SK-N-MC (cell line): Measurements from ENCODE around the gene TCERG1L.
"Not testable (repeated sequence)": the region's sequence is repeated elsewhere in the genome, so short reads cannot be mapped to it uniquely, and the experiment has no call there.

Experiments
- DNase-seq: peaks from one replicate; pipeline ENCODE4 v3.0.0-alpha.2; 2011; ENCODE audit warnings: low read depth, low spot score
- H3K27ac ChIP-seq: fragments of 200-600 bp; sonication (generic); 2 replicates; pipeline ENCODE4 v1.5.1; 2016; ENCODE audit warnings: mixed run types
- H3K36me3 ChIP-seq: fragments of 200-600 bp; sonication (generic); 2 replicates; pipeline ENCODE4 v1.6.1; 2017; ENCODE audit warnings: antibody characterized with exemption, low read length, mixed read lengths; ENCODE audit not compliant: insufficient read depth
- H3K4me3 ChIP-seq: fragments of 200-600 bp; sonication (generic); 2 replicates; pipeline ENCODE4 v1.5.1; 2016
- H3K9ac ChIP-seq: fragments of 200-600 bp; sonication (generic); 2 replicates; pipeline ENCODE4 v1.8.0; 2017; ENCODE audit warnings: mixed run types, mixed read lengths; ENCODE audit not compliant: insufficient read length
- H3K9me3 ChIP-seq: fragments of 200-600 bp; sonication (generic); 2 replicates; pipeline ENCODE4 v1.6.1; 2017; ENCODE audit warnings: low read depth, mild to moderate bottlenecking, antibody characterized with exemption, low read length, moderate library complexity, mixed read lengths
- EZH2 ChIP-seq: fragments of 200-600 bp; sonication (generic); IDR thresholded peaks from one replicate; pipeline ENCODE4 v1.6.1; 2017; ENCODE audit warnings: antibody characterized with exemption
- FOXP2 ChIP-seq: optimal IDR thresholded peaks from 2 replicates; pipeline ENCODE3; 2011; ENCODE audit warnings: mild to moderate bottlenecking, moderate library complexity; ENCODE audit not compliant: insufficient read depth; ENCODE audit errors: extremely low read length, control extremely low read depth
- POLR2AphosphoS5 ChIP-seq: IDR thresholded peaks from 2 replicates; pipeline ENCODE4 v1.6.1; 2012; ENCODE audit warnings: mild to moderate bottlenecking, low read depth, low read length, borderline replicate concordance

The TCERG1L gene

GRCh38 chr10:131243076-131243475 lies 68.4 kb downstream of the TCERG1L start:
- Histone ChIP-seq H3K4me3 (no peak overlapping the region), H3K27ac (no peak overlapping the region), H3K9ac (no peak overlapping the region), H3K36me3 (no peaks in the 10 kb centered on the region), H3K9me3 (no peaks in the 10 kb centered on the region)
- no peak for TF ChIP-seq POLR2AphosphoS5
- no peak for TF ChIP-seq EZH2
- TF ChIP-seq FOXP2: no peak
- DNase-seq: no peak

GRCh38 chr10:131242007-131242406 lies 69.5 kb downstream of the TCERG1L start:
- H3K27ac ChIP-seq: no peak overlapping the region
- no peak for TF ChIP-seq EZH2
- TF ChIP-seq FOXP2: no peak
- no peak for TF ChIP-seq POLR2AphosphoS5
- no peaks in the 10 kb centered on the region for H3K36me3 ChIP-seq
- H3K9ac ChIP-seq: no peak overlapping the region
- H3K9me3 ChIP-seq: no peaks in the 10 kb centered on the region
- H3K4me3 ChIP-seq: no peak overlapping the region
- no peak for DNase-seq

- DNase-seq: no peak
- Histone ChIP-seq H3K9me3 (no peaks in the 10 kb centered on the region), H3K4me3 (no peak overlapping the region), H3K27ac (no peak overlapping the region), H3K9ac (no peak overlapping the region), H3K36me3 (no peaks in the 10 kb centered on the region)
- TF ChIP-seq FOXP2 (no peak), POLR2AphosphoS5 (no peak), EZH2 (no peak)
These were observed 70.8 kb downstream of the TCERG1L start for GRCh38 chr10:131240691-131241090.

GRCh38 chr10:131239926-131240325 lies 71.6 kb downstream of the TCERG1L start:
- Histone ChIP-seq H3K9me3 (no peaks in the 10 kb centered on the region), H3K36me3 (no peaks in the 10 kb centered on the region), H3K4me3 (no peak overlapping the region), H3K9ac (no peak overlapping the region), H3K27ac (no peak overlapping the region)
- DNase-seq: no peak
- no peak for TF ChIP-seq EZH2
- no peak for TF ChIP-seq FOXP2

- no peak overlapping the region for H3K9ac ChIP-seq
- DNase-seq: no peak
- no peak overlapping the region for H3K27ac ChIP-seq
- TF ChIP-seq EZH2 (no peak), FOXP2 (no peak), POLR2AphosphoS5 (no peak)
- no peaks in the 10 kb centered on the region for H3K36me3 ChIP-seq
- H3K4me3 ChIP-seq: no peak overlapping the region
- no peaks in the 10 kb centered on the region for H3K9me3 ChIP-seq
These were observed 72.1 kb downstream of the TCERG1L start for GRCh38 chr10:131239450-131239849.

GRCh38 chr10:131238669-131239280 lies 72.7 kb downstream of the TCERG1L start:
- TF ChIP-seq POLR2AphosphoS5: no peak
- no peak for TF ChIP-seq EZH2
- TF ChIP-seq FOXP2: no peak
- no peak for DNase-seq
- Histone ChIP-seq H3K36me3 (no peaks in the 10 kb centered on the region), H3K9me3 (no peaks in the 10 kb centered on the region), H3K4me3 (no peak overlapping the region), H3K9ac (no peak overlapping the region), H3K27ac (no peak overlapping the region)

GRCh38 chr10:131237991-131238651 lies 73.4 kb downstream of the TCERG1L start:
- TF ChIP-seq EZH2 (no peak), FOXP2 (no peak), POLR2AphosphoS5 (no peak)
- no peak overlapping the region for H3K9ac ChIP-seq
- no peak overlapping the region for H3K27ac ChIP-seq
- H3K36me3 ChIP-seq: no peaks in the 10 kb centered on the region
- H3K4me3 ChIP-seq: no peak overlapping the region
- DNase-seq: no peak
- no peaks in the 10 kb centered on the region for H3K9me3 ChIP-seq

GRCh38 chr10:131234606-131235005 lies 76.9 kb downstream of the TCERG1L start:
- H3K36me3 ChIP-seq, H3K9me3 ChIP-seq, H3K4me3 ChIP-seq, DNase-seq, H3K9ac ChIP-seq, H3K27ac ChIP-seq: not testable (repeated sequence)
